Measurements from ENCODE around the gene SEMA3F. TPM values are rescaled to one million over a fixed set of nuclear protein-coding genes. Genes with fewer than 3 reads are reported as not detected.

Gene SEMA3F
- total RNA-seq, 4 donors from 2014 or later, result 106 to 151 (median 120) TPM

DNA sequence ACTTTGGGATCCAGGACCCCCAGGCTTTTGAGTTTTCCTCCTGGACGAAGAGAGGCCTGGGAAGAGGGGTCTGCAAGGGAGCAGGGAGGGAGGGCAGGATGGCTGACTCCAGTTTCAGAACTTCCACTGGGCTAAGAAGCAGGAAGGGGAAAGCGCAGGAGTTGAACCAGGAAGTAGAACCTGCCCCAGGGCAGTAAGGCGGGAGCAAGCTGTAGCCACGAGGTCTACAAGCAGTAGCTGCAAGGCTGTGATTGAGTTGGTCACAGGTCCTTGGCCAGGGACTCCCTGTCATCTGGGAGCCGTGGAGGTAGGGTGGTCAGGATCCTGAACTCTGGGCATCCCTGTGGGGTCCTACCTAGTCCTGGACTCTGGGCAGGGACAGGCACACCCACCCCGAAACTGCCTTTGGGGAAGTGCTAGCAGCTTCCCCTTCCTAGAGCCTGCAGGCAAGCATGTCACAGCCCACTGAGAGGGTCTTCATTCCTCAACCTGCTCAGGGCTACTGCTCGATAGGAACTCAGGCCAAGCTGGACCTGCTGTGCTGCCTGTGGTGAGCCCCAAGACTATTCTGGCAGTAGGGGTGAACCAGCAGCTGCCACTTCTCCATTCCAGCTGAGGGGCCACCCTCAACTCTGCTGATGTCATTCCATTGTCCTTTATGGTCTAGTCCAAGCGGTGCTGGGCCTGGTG is 75.1 kb downstream of the SEMA3F start:
- DNase-seq (ENCODE audit: low spot score in 2 of 2), result no peak
- H3K4me3 ChIP-seq (ENCODE audit: low read depth, poor library complexity, severe bottlenecking), result no peak overlapping the region
- intact Hi-C loops (cut with DNase I; ENCODE audit: low total_unique reads), result no loop called here
- TF ChIP-seq, protein P1, sequence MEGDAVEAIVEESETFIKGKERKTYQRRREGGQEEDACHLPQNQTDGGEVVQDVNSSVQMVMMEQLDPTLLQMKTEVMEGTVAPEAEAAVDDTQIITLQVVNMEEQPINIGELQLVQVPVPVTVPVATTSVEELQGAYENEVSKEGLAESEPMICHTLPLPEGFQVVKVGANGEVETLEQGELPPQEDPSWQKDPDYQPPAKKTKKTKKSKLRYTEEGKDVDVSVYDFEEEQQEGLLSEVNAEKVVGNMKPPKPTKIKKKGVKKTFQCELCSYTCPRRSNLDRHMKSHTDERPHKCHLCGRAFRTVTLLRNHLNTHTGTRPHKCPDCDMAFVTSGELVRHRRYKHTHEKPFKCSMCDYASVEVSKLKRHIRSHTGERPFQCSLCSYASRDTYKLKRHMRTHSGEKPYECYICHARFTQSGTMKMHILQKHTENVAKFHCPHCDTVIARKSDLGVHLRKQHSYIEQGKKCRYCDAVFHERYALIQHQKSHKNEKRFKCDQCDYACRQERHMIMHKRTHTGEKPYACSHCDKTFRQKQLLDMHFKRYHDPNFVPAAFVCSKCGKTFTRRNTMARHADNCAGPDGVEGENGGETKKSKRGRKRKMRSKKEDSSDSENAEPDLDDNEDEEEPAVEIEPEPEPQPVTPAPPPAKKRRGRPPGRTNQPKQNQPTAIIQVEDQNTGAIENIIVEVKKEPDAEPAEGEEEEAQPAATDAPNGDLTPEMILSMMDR (IDR thresholded peaks at IDR 0.05), result no peak
- no peak for TF ChIP-seq POLR2A (IDR thresholded peaks at IDR 0.05)
- 79 to 84% methylated on average over 8 of the region's 8 CpGs for WGBS, 2 donors

DNA sequence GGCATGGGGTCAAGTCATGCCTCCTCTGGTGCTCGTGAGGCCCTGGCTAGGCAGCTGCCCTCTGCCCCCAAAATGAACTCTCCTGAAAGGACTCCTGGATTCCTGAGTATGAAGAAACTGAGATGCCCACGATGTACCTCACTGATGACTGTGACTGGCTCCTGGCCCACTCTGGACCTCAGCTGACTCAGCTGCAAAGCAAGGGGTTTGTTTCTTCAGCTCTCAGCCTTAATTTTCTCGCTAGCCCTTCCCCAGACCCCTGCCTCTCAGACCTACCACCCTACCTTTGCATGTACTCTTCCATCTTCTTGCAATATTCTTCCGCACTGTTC is 75.6 kb downstream of the SEMA3F start:
- H3K4me3 ChIP-seq (ENCODE audit: low read depth, poor library complexity, severe bottlenecking), result no peak overlapping the region
- TF ChIP-seq, protein P1 (IDR thresholded peaks at IDR 0.05), result no peak
- no peak for TF ChIP-seq POLR2A (IDR thresholded peaks at IDR 0.05)
- intact Hi-C loops (cut with DNase I; ENCODE audit: low total_unique reads), result no loop called here
- no peak for DNase-seq (ENCODE audit: low spot score in 2 of 2)
- WGBS, 2 donors, result 80 to 88% methylated on average over 4 of the region's 4 CpGs

DNA sequence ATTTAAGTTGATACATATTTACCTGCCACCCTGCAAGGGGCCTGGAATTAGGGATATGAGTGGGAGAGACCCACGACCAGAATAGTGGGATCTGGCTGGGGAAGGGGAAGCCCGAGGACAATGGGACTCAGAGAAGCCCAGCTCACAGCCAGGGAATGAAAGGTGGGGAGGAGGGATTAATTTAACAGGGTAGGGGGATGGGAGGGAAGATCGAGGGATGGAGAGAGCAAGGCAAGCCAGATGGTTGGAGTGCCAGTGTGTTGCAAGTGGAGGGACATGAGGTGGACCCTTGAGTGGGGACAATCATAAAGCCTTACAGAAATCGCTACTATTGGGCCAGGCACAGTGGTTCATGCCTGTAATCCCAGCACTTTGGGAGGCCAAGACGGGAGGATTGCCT is 76.5 kb downstream of the SEMA3F start:
- 81 to 83% methylated on average over 5 of the region's 5 CpGs for WGBS, 2 donors
- no peak for DNase-seq (ENCODE audit: low spot score in 2 of 2)
- TF ChIP-seq POLR2A (IDR thresholded peaks at IDR 0.05), result no peak
- TF ChIP-seq, protein P1 (IDR thresholded peaks at IDR 0.05), result no peak
- intact Hi-C loops (cut with DNase I; ENCODE audit: low total_unique reads), result no loop called here
- H3K4me3 ChIP-seq (ENCODE audit: low read depth, poor library complexity, severe bottlenecking), result no peak overlapping the region

DNA sequence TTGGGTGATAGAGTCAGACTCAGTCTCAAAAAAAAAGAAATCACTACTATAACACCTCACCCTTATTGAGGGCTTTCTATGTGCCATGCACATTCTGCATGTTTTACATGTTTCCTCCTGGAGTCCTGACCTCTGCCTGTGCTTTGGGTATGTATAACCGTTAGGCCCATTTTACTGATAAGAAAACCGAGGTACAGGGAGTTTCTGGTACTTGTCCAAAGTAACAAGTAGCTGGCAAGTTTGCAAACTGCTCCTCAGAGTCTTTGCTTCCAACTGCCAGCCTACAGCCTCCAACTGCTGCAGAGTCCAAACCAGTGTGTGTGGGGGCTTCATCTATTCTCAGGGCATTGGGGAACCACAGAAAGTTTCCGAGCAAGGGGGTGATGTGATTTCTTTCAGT is 77.2 kb downstream of the SEMA3F start:
- H3K4me3 ChIP-seq (ENCODE audit: low read depth, poor library complexity, severe bottlenecking), result no peak overlapping the region
- no peak for DNase-seq (ENCODE audit: low spot score in 2 of 2)
- TF ChIP-seq, protein P1 (IDR thresholded peaks at IDR 0.05), result no peak
- no peak for TF ChIP-seq POLR2A (IDR thresholded peaks at IDR 0.05)
- intact Hi-C loops (cut with DNase I; ENCODE audit: low total_unique reads), result no loop called here
- 78 to 86% methylated on average over 3 of the region's 3 CpGs for WGBS, 2 donors

DNA sequence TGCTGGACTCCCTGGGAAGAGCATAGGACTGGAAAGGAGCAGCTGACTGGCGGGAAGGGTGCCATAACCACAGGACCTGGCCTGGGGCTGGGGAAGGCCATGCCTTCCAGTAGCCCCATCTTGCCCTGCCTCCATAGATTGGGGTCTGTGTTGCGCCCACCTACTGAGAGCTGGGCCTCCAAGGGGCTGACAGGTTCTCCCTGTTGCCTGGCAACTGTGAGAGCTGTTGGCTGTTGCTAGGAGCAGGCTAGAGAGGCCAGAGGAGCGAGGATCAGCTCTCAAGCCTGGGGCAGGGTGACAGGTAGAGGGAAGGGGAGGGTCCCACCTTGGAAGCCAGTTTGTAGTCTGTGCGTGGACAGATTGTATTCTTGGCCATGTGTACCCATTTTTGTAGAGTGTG is 78.1 kb downstream of the SEMA3F start:
- no peak for DNase-seq (ENCODE audit: low spot score in 2 of 2)
- 82 to 85% methylated on average over 4 of the region's 4 CpGs for WGBS, 2 donors
- TF ChIP-seq, protein P1 (IDR thresholded peaks at IDR 0.05), result no peak
- TF ChIP-seq POLR2A (IDR thresholded peaks at IDR 0.05), result no peak
- no peak overlapping the region for H3K4me3 ChIP-seq (ENCODE audit: low read depth, poor library complexity, severe bottlenecking)
- intact Hi-C loops (cut with DNase I; ENCODE audit: low total_unique reads), result no loop called here
